H1 (cell line): ENCODE results near the gene TXNDC5. TPM values are rescaled to one million over a fixed set of nuclear protein-coding genes. Genes with fewer than 3 reads are reported as not detected.

Experiments used
- CTCF ChIA-PET: fragments of 300-600 bp; sonication (Branson Sonifier 250); formaldehyde crosslinking; loops from one replicate; lab custom pipeline; 2021; ENCODE audit not compliant: partially characterized antibody; lab: Charles Lee
- POLR2A ChIA-PET: fragments of 300-600 bp; sonication (Branson Sonifier 250); formaldehyde crosslinking; loops from one replicate; lab custom pipeline; 2021; ENCODE audit warnings: inconsistent platforms; ENCODE audit not compliant: partially characterized antibody; lab: Charles Lee
- DNase-seq, 2 experiments: peaks; one replicate each; pipeline versions ENCODE4 v3.0.0 to v3.0.0-alpha.2; 2010 to 2022; ENCODE audit warnings: low spot score in 2 of 2, low read depth in 1 of 2, mixed read lengths in 1 of 2
- FAIRE-seq: peaks from 2 replicates; lab custom pipeline; 2011; peaks lifted over from hg19 to GRCh38; lab: Jason Lieb, UNC
- H2AFZ ChIP-seq: 2 replicates; pipeline ENCODE4 v1.8.1; 2012; ENCODE audit warnings: low read length, inconsistent platforms
- H2AK5ac ChIP-seq: 2 replicates; pipeline ENCODE4 v1.6.1; 2013; ENCODE audit warnings: low read depth, low read length
- H2BK120ac ChIP-seq: replicated peaks from 2 replicates; pipeline ENCODE3; 2013; ENCODE audit warnings: low read depth, low read length, inconsistent platforms
- H2BK12ac ChIP-seq: 2 replicates; pipeline ENCODE4 v1.6.1; 2013; ENCODE audit warnings: low read depth, low read length
- H2BK15ac ChIP-seq: 2 replicates; pipeline ENCODE4 v1.6.1; 2013; ENCODE audit warnings: low read length
- H2BK20ac ChIP-seq: 2 replicates; pipeline ENCODE4 v1.6.1; 2013; ENCODE audit warnings: low read length
- H2BK5ac ChIP-seq: 2 replicates; pipeline ENCODE4 v1.6.1; 2013; ENCODE audit warnings: low read depth, low read length
- H3K14ac ChIP-seq: 2 replicates; pipeline ENCODE4 v1.6.1; 2013; ENCODE audit warnings: inconsistent platforms; ENCODE audit not compliant: insufficient read length
- H3K18ac ChIP-seq: 2 replicates; pipeline ENCODE4 v1.6.1; 2013; ENCODE audit warnings: low read length; ENCODE audit errors: extremely low read depth
- H3K23ac ChIP-seq: 2 replicates; pipeline ENCODE4 v1.6.1; 2013; ENCODE audit warnings: inconsistent platforms; ENCODE audit not compliant: insufficient read length
- H3K23me2 ChIP-seq: 2 replicates; pipeline ENCODE4 v1.6.1; 2013; ENCODE audit warnings: low read depth, low read length
- H3K27ac ChIP-seq: 2 replicates; pipeline ENCODE4 v1.6.1; 2011; ENCODE audit warnings: low read depth, low read length, inconsistent platforms
- H3K27me3 ChIP-seq, 4 experiments: replicated peaks in 1 of 4; 1 replicate in 1 of 4; 2 replicates in 3 of 4; pipeline versions ENCODE4 v1.6.1 to v1.8.1; 2011 to 2013; ENCODE audit warnings: low read length in 3 of 4, mild to moderate bottlenecking in 3 of 4, inconsistent platforms in 2 of 4, mixed read lengths in 2 of 4, moderate library complexity in 1 of 4; ENCODE audit not compliant: control insufficient read depth in 3 of 4, insufficient read depth in 3 of 4; ENCODE audit errors: extremely low read depth in 1 of 4
- H3K36me3 ChIP-seq, 4 experiments: 2 replicates each; pipeline versions ENCODE4 v1.6.1 to v1.8.1; 2011 to 2013; ENCODE audit warnings: mild to moderate bottlenecking in 4 of 4, low read length in 3 of 4, moderate library complexity in 2 of 4, control low read depth in 1 of 4, inconsistent platforms in 1 of 4; ENCODE audit not compliant: insufficient read depth in 4 of 4, control insufficient read depth in 2 of 4
- H3K4ac ChIP-seq: replicated peaks from 2 replicates; pipeline ENCODE3; 2013; ENCODE audit warnings: low read length, low read depth, mixed read lengths, inconsistent platforms; ENCODE audit not compliant: insufficient read length
- H3K4me1 ChIP-seq, 4 experiments: replicated peaks in 1 of 4; 1 replicate in 1 of 4; 2 replicates in 3 of 4; pipeline versions ENCODE4 v1.6.1 to v1.8.1; 2011 to 2013; ENCODE audit warnings: low read length in 3 of 4, inconsistent platforms in 2 of 4, mixed read lengths in 1 of 4; ENCODE audit not compliant: insufficient read depth in 4 of 4, control insufficient read depth in 3 of 4
- H3K4me2 ChIP-seq, 2 experiments: 2 replicates each; pipeline versions ENCODE4 v1.6.1 to v1.8.1; 2011 to 2013; ENCODE audit warnings: low read depth in 2 of 2, low read length in 2 of 2, control low read depth in 1 of 2, inconsistent platforms in 1 of 2, mild to moderate bottlenecking in 1 of 2; ENCODE audit not compliant: insufficient read depth in 1 of 2
- H3K4me3 ChIP-seq, 4 experiments: fragments of 200-600, 300-600 bp in 1 of 4; sonication (generic), shearing (Covaris generic), sonication (Bioruptor Twin) in 1 of 4; 2 replicates each; pipeline versions ENCODE4 v1.5.1 to v1.8.1; 2011 to 2016; ENCODE audit warnings: low read length in 4 of 4, low read depth in 3 of 4, control low read depth in 2 of 4, inconsistent platforms in 2 of 4, mild to moderate bottlenecking in 2 of 4, mixed read lengths in 1 of 4, moderate library complexity in 1 of 4; ENCODE audit not compliant: insufficient read depth in 2 of 4; ENCODE audit errors: extremely low read depth in 1 of 4
- H3K56ac ChIP-seq: replicated peaks from 2 replicates; pipeline ENCODE3; 2013; ENCODE audit warnings: low read depth, mild to moderate bottlenecking, mixed read lengths, low read length, inconsistent platforms; ENCODE audit not compliant: insufficient read length
- H3K79me1 ChIP-seq: 2 replicates; pipeline ENCODE4 v1.6.1; 2013; ENCODE audit warnings: low read depth, low read length, control low read depth
- H3K79me2 ChIP-seq, 2 experiments: 2 replicates each; pipeline versions ENCODE4 v1.6.1 to v1.8.1; 2012 to 2013; ENCODE audit warnings: low read length in 2 of 2, mild to moderate bottlenecking in 2 of 2, inconsistent platforms in 1 of 2; ENCODE audit not compliant: insufficient read depth in 2 of 2, control insufficient read depth in 1 of 2
- H3K9ac ChIP-seq, 4 experiments: replicated peaks in 1 of 4; 1 replicate in 1 of 4; 2 replicates in 3 of 4; pipeline versions ENCODE4 v1.6.1 to v1.8.1; 2011 to 2013; ENCODE audit warnings: low read depth in 3 of 4, low read length in 3 of 4, control low read depth in 2 of 4, mild to moderate bottlenecking in 2 of 4, moderate library complexity in 2 of 4, inconsistent platforms in 1 of 4; ENCODE audit errors: extremely low read depth in 1 of 4
- H3K9me3 ChIP-seq, 2 experiments: 2 replicates each; pipeline versions ENCODE4 v1.6.1 to v1.8.1; 2012 to 2013; ENCODE audit warnings: mild to moderate bottlenecking in 2 of 2, moderate library complexity in 2 of 2, control low read depth in 1 of 2, inconsistent platforms in 1 of 2, low read depth in 1 of 2, low read length in 1 of 2, mixed read lengths in 1 of 2; ENCODE audit not compliant: insufficient read depth in 2 of 2
- H4K20me1 ChIP-seq, 2 experiments: replicated peaks in 1 of 2; 2 replicates each; pipeline versions ENCODE3 to v1.8.1; 2011 to 2013; ENCODE audit warnings: inconsistent platforms in 2 of 2, low read length in 2 of 2, mild to moderate bottlenecking in 1 of 2; ENCODE audit not compliant: insufficient read depth in 2 of 2, control insufficient read depth in 1 of 2
- H4K5ac ChIP-seq: 2 replicates; pipeline ENCODE4 v1.6.1; 2013; ENCODE audit warnings: low read length, low read depth, mixed read lengths, inconsistent platforms; ENCODE audit not compliant: insufficient read length
- H4K8ac ChIP-seq: 2 replicates; pipeline ENCODE4 v1.8.0; 2013; ENCODE audit warnings: mild to moderate bottlenecking, moderate library complexity, low read length, inconsistent platforms; ENCODE audit not compliant: insufficient read depth; ENCODE audit errors: extremely low read depth
- H4K91ac ChIP-seq: replicated peaks from 2 replicates; pipeline ENCODE3; 2013; ENCODE audit warnings: low read length, mixed read lengths, inconsistent platforms; ENCODE audit not compliant: insufficient read length
- CHD2 ChIP-seq: IDR thresholded peaks from 2 replicates; pipeline ENCODE4 v1.6.1; 2012; ENCODE audit warnings: low read length, improper control_type of control experiment
- EGR1 ChIP-seq: IDR thresholded peaks from 2 replicates; pipeline ENCODE4 v1.6.1; 2011; ENCODE audit warnings: low read depth, low read length, borderline replicate concordance
- HDAC6 ChIP-seq: IDR thresholded peaks from one replicate; pipeline ENCODE4 v1.7.1; 2012; ENCODE audit warnings: low read depth, mild to moderate bottlenecking, inconsistent platforms, low read length, moderate library complexity
- NRF1 ChIP-seq: IDR thresholded peaks from 2 replicates; pipeline ENCODE4 v1.6.1; 2011; ENCODE audit warnings: mild to moderate bottlenecking, low read depth, low read length, improper control_type of control experiment
- SAP30 ChIP-seq: fragments of 300-600 bp; sonication (generic); IDR thresholded peaks from 2 replicates; pipeline ENCODE4 v1.7.1; 2012; ENCODE audit warnings: low read length, moderate library complexity, mild to moderate bottlenecking, inconsistent platforms; ENCODE audit not compliant: insufficient read depth, insufficient replicate concordance
- SIX5 ChIP-seq: IDR thresholded peaks from 2 replicates; pipeline ENCODE4 v1.6.1; 2011; ENCODE audit warnings: mild to moderate bottlenecking, low read depth, low read length
- TAF1 ChIP-seq: IDR thresholded peaks from 2 replicates; pipeline ENCODE4 v1.6.1; 2011; ENCODE audit warnings: mild to moderate bottlenecking, low read depth, low read length
- WGBS, 2 experiments: shearing (Covaris generic) in 1 of 2; methylation state at CpG; one replicate each; pipeline versions ENCODE4 v1.1.6 to v1.1.7; 2013 to 2015; ENCODE audit warnings: low lambda C conversion rate in 2 of 2, mixed read lengths in 2 of 2, inconsistent platforms in 1 of 2, low coverage in 1 of 2, missing lambda C conversion rate in 1 of 2; ENCODE audit not compliant: insufficient replicate concordance in 2 of 2, insufficient coverage in 1 of 2, insufficient read length in 1 of 2; ENCODE audit errors: extremely low coverage in 1 of 2, missing lambda C conversion rate in 1 of 2; 5-methylcytosine and 5-hydroxymethylcytosine counted together
- polyA plus RNA-seq, 7 experiments: library from polyadenylated mRNA; depleted of rRNA in 3 of 7; stranded (reverse) in 5 of 7; unstranded in 2 of 7; fragments of >200 nt in 5 of 7; fragments of 200-250 nt in 2 of 7; gene quantifications; 1 replicate in 5 of 7; 2 replicates in 1 of 7; 4 replicates in 1 of 7; pipeline versions ENCODE4 v1.2.1 to v1.2.3, GENCODE V29; 2011 to 2013; ENCODE audit warnings: missing spikeins in 2 of 7, mixed read lengths in 2 of 7
- total RNA-seq: library from RNA; stranded (reverse); fragmentation: NEBNext Ultra II Directional; extraction: Animal tissue kit (Norgen Biotek cat#: 25700); gene quantifications from 2 replicates; pipeline ENCODE4 v1.2.1, GENCODE V29; 2021
- TF ChIP-seq, protein P1 (sequence below), 3 experiments: IDR thresholded peaks; 1 replicate in 2 of 3; 2 replicates in 1 of 3; pipeline versions ENCODE4 v1.5.1 to v1.6.1; 2011; ENCODE audit warnings: low read length in 3 of 3, mild to moderate bottlenecking in 3 of 3, inconsistent platforms in 2 of 3, low read depth in 1 of 3, moderate library complexity in 1 of 3; ENCODE audit not compliant: insufficient read depth in 1 of 3; ENCODE audit errors: control extremely low read depth in 1 of 3

TXNDC5 gene
- total and polyA plus RNA-seq, 2 of the 8 experiments (the other 6 are each of a cell fraction or from before 2014, with no cell fraction given) = 114 to 172 TPM

DNA sequence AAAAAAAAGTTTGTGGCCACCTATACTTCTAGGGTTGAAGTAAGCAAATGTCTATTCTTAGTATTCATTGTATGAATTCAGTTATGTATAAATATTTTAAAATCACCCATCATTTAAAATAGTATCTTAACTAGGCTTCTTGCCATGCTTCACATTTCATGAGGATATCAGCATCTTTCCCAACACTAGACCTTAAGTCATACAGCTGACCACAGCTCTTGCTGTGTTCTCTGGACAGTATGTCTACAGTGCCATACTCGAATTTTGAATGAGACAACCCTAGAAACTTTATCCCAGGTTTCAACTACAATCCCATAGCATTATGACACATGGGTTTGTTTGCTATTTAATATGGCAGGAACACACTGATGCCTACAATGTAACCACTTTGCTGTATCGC is 5.2 kb downstream of the TXNDC5 start:
- Histone ChIP-seq H3K23me2 (peaks cover 4% of the 10 kb centered on the region; the same call in 1 of the 2 replicates), H4K91ac (no peak overlapping the region), H3K27ac (no peak overlapping the region), H3K4ac (no peak overlapping the region), H3K36me3 (peaks cover 12 to 39% (median 36%) of the 10 kb centered on the region in 4 experiments), H3K79me1 (peaks cover 13% of the 10 kb centered on the region), H3K14ac (no peak overlapping the region), H3K79me2 (peaks cover 14 to 48% of the 10 kb centered on the region in 2 experiments), H2BK15ac (no peak overlapping the region), H3K4me3 (no peak overlapping the region), H4K8ac (no peak overlapping the region), H3K9ac (no peak overlapping the region), H3K23ac (no peak overlapping the region), H2BK12ac (no peak overlapping the region), H2AFZ (no peak overlapping the region), H4K5ac (no peak overlapping the region), H3K4me1 (peaks cover 0 to 7% (median 3%) of the 10 kb centered on the region in 4 experiments; a peak in 4 of 7 replicates), H3K4me2 (no peak overlapping the region), H3K18ac (no peak overlapping the region), H3K9me3 (no peaks in the 10 kb centered on the region), H2BK5ac (no peak overlapping the region), H4K20me1 (peaks cover 10 to 16% of the 10 kb centered on the region in 2 experiments), H3K56ac (no peak overlapping the region), H2BK20ac (no peak overlapping the region), H2AK5ac (no peak overlapping the region), H2BK120ac (no peak overlapping the region), H3K27me3 (no peaks in the 10 kb centered on the region)
- FAIRE-seq = no peak
- POLR2A ChIA-PET = interaction anchor here (1.0 kb wide), 1 partner anchor 16 kb away, joined by 3 read pairs; no protein-coding TSS in a partner anchor
- 94% methylated on average over 2 of the region's 2 CpGs; no CpG with 5 or more reads in 1 of the 2 experiments for WGBS, 2 experiments
- CTCF ChIA-PET = interaction anchor here (1.0 to 1.3 kb wide), 2 partner anchors 25 to 87 kb away, joined by 3 to 4 read pairs; no protein-coding TSS in a partner anchor
- no peak for DNase-seq
- TF ChIP-seq NRF1 (no peak), SIX5 (no peak), TAF1 (no peak), EGR1 (no peak), HDAC6 (no peak), CHD2 (no peak), SAP30 (no peak)
- TF ChIP-seq, protein P1, sequence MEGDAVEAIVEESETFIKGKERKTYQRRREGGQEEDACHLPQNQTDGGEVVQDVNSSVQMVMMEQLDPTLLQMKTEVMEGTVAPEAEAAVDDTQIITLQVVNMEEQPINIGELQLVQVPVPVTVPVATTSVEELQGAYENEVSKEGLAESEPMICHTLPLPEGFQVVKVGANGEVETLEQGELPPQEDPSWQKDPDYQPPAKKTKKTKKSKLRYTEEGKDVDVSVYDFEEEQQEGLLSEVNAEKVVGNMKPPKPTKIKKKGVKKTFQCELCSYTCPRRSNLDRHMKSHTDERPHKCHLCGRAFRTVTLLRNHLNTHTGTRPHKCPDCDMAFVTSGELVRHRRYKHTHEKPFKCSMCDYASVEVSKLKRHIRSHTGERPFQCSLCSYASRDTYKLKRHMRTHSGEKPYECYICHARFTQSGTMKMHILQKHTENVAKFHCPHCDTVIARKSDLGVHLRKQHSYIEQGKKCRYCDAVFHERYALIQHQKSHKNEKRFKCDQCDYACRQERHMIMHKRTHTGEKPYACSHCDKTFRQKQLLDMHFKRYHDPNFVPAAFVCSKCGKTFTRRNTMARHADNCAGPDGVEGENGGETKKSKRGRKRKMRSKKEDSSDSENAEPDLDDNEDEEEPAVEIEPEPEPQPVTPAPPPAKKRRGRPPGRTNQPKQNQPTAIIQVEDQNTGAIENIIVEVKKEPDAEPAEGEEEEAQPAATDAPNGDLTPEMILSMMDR (IDR thresholded peaks at IDR 0.05; ENCODE audit: control extremely low read depth in 1 of 3, insufficient read depth in 1 of 3, low read depth in 1 of 3, low read length in 3 of 3) = no peak
